Measurements from ENCODE around the gene MYPN.
"Not testable (repeated sequence)": the region's sequence is repeated elsewhere in the genome, so short reads cannot be mapped to it uniquely, and the experiment has no call there.

Gene MYPN

GRCh38 chr10:68235581-68235980 is 126.3 kb downstream of the MYPN start:
- Mint-ChIP-seq H3K36me3 (no peaks in the 10 kb centered on the region), H3K9me3 (ENCODE audit: low read depth) (no peaks in the 10 kb centered on the region), H3K4me1 (ENCODE audit: low read depth) (peaks cover 7% of the 10 kb centered on the region), H3K4me3 (no peak overlapping the region), H3K27ac (no peak overlapping the region), H3K27me3 (peaks cover 17% of the 10 kb centered on the region)

GRCh38 chr10:68237173-68237572 is 127.9 kb downstream of the MYPN start:
- Mint-ChIP-seq H3K36me3 (no peaks in the 10 kb centered on the region), H3K9me3 (ENCODE audit: low read depth) (no peaks in the 10 kb centered on the region), H3K27me3 (peaks cover 11% of the 10 kb centered on the region), H3K27ac (no peak overlapping the region), H3K4me3 (no peak overlapping the region), H3K4me1 (ENCODE audit: low read depth) (no peaks in the 10 kb centered on the region)

- H3K9me3 Mint-ChIP-seq (ENCODE audit: low read depth) = no peaks in the 10 kb centered on the region
- H3K36me3 Mint-ChIP-seq = no peaks in the 10 kb centered on the region
- peaks cover 5% of the 10 kb centered on the region for H3K27me3 Mint-ChIP-seq
- no peak overlapping the region for H3K27ac Mint-ChIP-seq
- H3K4me1 Mint-ChIP-seq (ENCODE audit: low read depth) = no peaks in the 10 kb centered on the region
- no peak overlapping the region for H3K4me3 Mint-ChIP-seq
Measured at GRCh38 chr10:68238371-68238770, 129.1 kb downstream of the MYPN start.

GRCh38 chr10:68239069-68239468 is 129.8 kb downstream of the MYPN start:
- Mint-ChIP-seq H3K36me3 (no peaks in the 10 kb centered on the region), H3K4me1 (ENCODE audit: low read depth) (no peaks in the 10 kb centered on the region), H3K4me3 (no peak overlapping the region), H3K27ac (no peak overlapping the region), H3K9me3 (ENCODE audit: low read depth) (no peaks in the 10 kb centered on the region), H3K27me3 (peaks cover under 1% of the 10 kb centered on the region)

- Mint-ChIP-seq H3K36me3 (no peaks in the 10 kb centered on the region), H3K27ac (no peak overlapping the region), H3K9me3 (ENCODE audit: low read depth) (no peaks in the 10 kb centered on the region), H3K27me3 (no peaks in the 10 kb centered on the region), H3K4me3 (no peak overlapping the region), H3K4me1 (ENCODE audit: low read depth) (no peaks in the 10 kb centered on the region)
Measured at GRCh38 chr10:68239596-68240150, 130.4 kb downstream of the MYPN start.

- Mint-ChIP-seq H3K9me3 (ENCODE audit: low read depth) (no peaks in the 10 kb centered on the region), H3K36me3 (no peaks in the 10 kb centered on the region), H3K4me3 (no peak overlapping the region), H3K27me3 (no peaks in the 10 kb centered on the region), H3K27ac (no peak overlapping the region), H3K4me1 (ENCODE audit: low read depth) (no peaks in the 10 kb centered on the region)
Measured at GRCh38 chr10:68242051-68242450, 132.8 kb downstream of the MYPN start.

- H3K27me3 Mint-ChIP-seq; H3K4me1 Mint-ChIP-seq (ENCODE audit: low read depth); H3K27ac Mint-ChIP-seq; H3K36me3 Mint-ChIP-seq; H3K4me3 Mint-ChIP-seq; H3K9me3 Mint-ChIP-seq (ENCODE audit: low read depth): not testable (repeated sequence)
Measured at GRCh38 chr10:68246397-68246796, 137.1 kb downstream of the MYPN start.

- no peaks in the 10 kb centered on the region for H3K36me3 Mint-ChIP-seq
- peaks cover 2% of the 10 kb centered on the region for H3K4me1 Mint-ChIP-seq (ENCODE audit: low read depth)
- H3K9me3 Mint-ChIP-seq (ENCODE audit: low read depth) = no peaks in the 10 kb centered on the region
- H3K4me3 Mint-ChIP-seq = no peak overlapping the region
- H3K27ac Mint-ChIP-seq = no peak overlapping the region
- no peaks in the 10 kb centered on the region for H3K27me3 Mint-ChIP-seq
Measured at GRCh38 chr10:68247931-68248330, 138.6 kb downstream of the MYPN start.

GRCh38 chr10:68249297-68249696 is 140.0 kb downstream of the MYPN start:
- H3K27ac Mint-ChIP-seq = no peak overlapping the region
- no peaks in the 10 kb centered on the region for H3K9me3 Mint-ChIP-seq (ENCODE audit: low read depth)
- no peak overlapping the region for H3K4me3 Mint-ChIP-seq

GRCh38 chr10:68251151-68251550 is 141.9 kb downstream of the MYPN start:
- no peak overlapping the region for H3K4me3 Mint-ChIP-seq
- H3K9me3 Mint-ChIP-seq (ENCODE audit: low read depth) = no peaks in the 10 kb centered on the region

More at GRCh38 chr10:68249297-68249696, 140.0 kb downstream of the MYPN start:
- no peaks in the 10 kb centered on the region for H3K27me3 Mint-ChIP-seq
- peaks cover 2% of the 10 kb centered on the region for H3K4me1 Mint-ChIP-seq (ENCODE audit: low read depth)
- no peaks in the 10 kb centered on the region for H3K36me3 Mint-ChIP-seq

GRCh38 chr10:68251625-68252495 is 142.6 kb downstream of the MYPN start:
- H3K27ac Mint-ChIP-seq = no peak overlapping the region
- H3K9me3 Mint-ChIP-seq (ENCODE audit: low read depth) = no peaks in the 10 kb centered on the region
- no peaks in the 10 kb centered on the region for H3K27me3 Mint-ChIP-seq
- H3K4me1 Mint-ChIP-seq (ENCODE audit: low read depth) = peaks cover 2% of the 10 kb centered on the region
- H3K4me3 Mint-ChIP-seq = no peak overlapping the region
- no peaks in the 10 kb centered on the region for H3K36me3 Mint-ChIP-seq

More at GRCh38 chr10:68251151-68251550, 141.9 kb downstream of the MYPN start:
- Mint-ChIP-seq H3K4me1 (ENCODE audit: low read depth) (peaks cover 2% of the 10 kb centered on the region), H3K27me3 (no peaks in the 10 kb centered on the region), H3K27ac (no peak overlapping the region), H3K36me3 (no peaks in the 10 kb centered on the region)

- Mint-ChIP-seq H3K4me3 (no peak overlapping the region), H3K9me3 (ENCODE audit: low read depth) (no peaks in the 10 kb centered on the region), H3K27ac (no peak overlapping the region), H3K4me1 (ENCODE audit: low read depth) (peaks cover 2% of the 10 kb centered on the region), H3K27me3 (no peaks in the 10 kb centered on the region), H3K36me3 (no peaks in the 10 kb centered on the region)
Measured at GRCh38 chr10:68253346-68253745, 144.1 kb downstream of the MYPN start.

GRCh38 chr10:68261132-68261856 is 152.0 kb downstream of the MYPN start:
- Mint-ChIP-seq H3K27me3 (no peaks in the 10 kb centered on the region), H3K36me3 (peaks cover 3% of the 10 kb centered on the region), H3K4me1 (ENCODE audit: low read depth) (no peaks in the 10 kb centered on the region), H3K27ac (no peak overlapping the region), H3K9me3 (ENCODE audit: low read depth) (no peaks in the 10 kb centered on the region), H3K4me3 (no peak overlapping the region)

Measured in activated naive CD8-positive, alpha-beta T cell (primary cell).